ENCODE results near the gene MAGI2. TPM values are rescaled to one million over a fixed set of nuclear protein-coding genes. Genes with fewer than 3 reads are reported as not detected.

Gene MAGI2
- total RNA-seq, 1 experiment from 2014 or later, result 14.3 TPM

DNA sequence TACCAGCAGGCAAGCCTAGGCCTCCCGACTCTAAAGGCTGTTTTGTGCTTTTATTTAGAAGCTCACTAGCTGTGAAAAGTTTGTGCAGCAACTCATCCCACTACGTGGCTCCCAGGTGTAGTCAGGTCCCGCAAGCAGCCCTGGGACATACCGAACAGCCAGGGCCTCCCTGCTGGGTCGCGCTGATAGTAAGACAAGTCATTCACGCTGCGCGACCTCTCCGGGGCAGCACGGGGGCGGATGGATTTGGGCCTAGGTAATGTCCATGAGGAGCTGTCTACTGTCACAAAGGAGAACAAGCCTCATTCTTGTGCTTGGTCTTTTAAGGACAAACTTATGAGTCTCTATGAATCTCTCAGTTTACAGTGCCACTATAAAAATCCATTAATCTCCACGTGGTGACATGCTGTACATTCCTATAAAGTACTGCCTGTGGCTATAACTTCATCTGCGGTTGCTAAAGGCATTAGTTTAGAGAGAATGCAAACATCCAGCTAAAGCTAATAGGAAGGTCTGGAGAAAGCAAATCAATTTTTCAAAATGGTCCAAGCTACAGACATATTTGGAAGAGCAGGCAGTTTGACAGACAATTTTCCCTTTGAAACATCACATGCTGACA is 1108.1 kb downstream of the MAGI2 start:
- WGBS (ENCODE audit: extremely low coverage, insufficient read length, low lambda C conversion rate), result no CpG with 5 or more reads among the region's 14 CpGs
- no peaks in the 10 kb centered on the region for H3K27me3 Mint-ChIP-seq (ENCODE audit: low read depth)

More for the DNA sequence above, 1108.1 kb downstream of the MAGI2 start:
- Histone ChIP-seq H4K91ac (ENCODE audit: insufficient read length, low read depth, low read length) (no peak overlapping the region), H3K79me1 (ENCODE audit: insufficient read depth, low read depth, low read length, poor library complexity, severe bottlenecking) (no peaks in the 10 kb centered on the region), H3K23ac (ENCODE audit: insufficient read length, low read depth, low read length) (no peak overlapping the region), H3T11ph (ENCODE audit: low read length) (no peak overlapping the region), H3K79me2 (ENCODE audit: insufficient read depth, low read length) (no peaks in the 10 kb centered on the region), H3K14ac (ENCODE audit: insufficient read depth, low read length) (no peak overlapping the region), H3K9ac (ENCODE audit: extremely low read depth, insufficient read length, low read length) (no peak overlapping the region), H2AFZ (ENCODE audit: low read length) (no peak overlapping the region), H3K4me2 (ENCODE audit: insufficient read depth, insufficient read length, low read length) (no peak overlapping the region), H3K9me3 (ENCODE audit: control insufficient read depth, low read depth, low read length) (no peaks in the 10 kb centered on the region), H3K27me3 (ENCODE audit: insufficient read depth, low read length) (no peaks in the 10 kb centered on the region), H3K56ac (ENCODE audit: insufficient read length, low read depth, low read length) (no peak overlapping the region), H3K27ac (ENCODE audit: insufficient read length, low read depth, low read length) (no peak overlapping the region), H4K5ac (ENCODE audit: insufficient read length, low read depth, low read length) (no peak overlapping the region), H2BK20ac (ENCODE audit: low read depth, low read length, poor library complexity, severe bottlenecking) (no peak overlapping the region), H3K4ac (ENCODE audit: low read depth, low read length) (no peak overlapping the region), H2BK12ac (ENCODE audit: insufficient read length, low read depth, low read length) (no peak overlapping the region), H2BK5ac (ENCODE audit: insufficient read length, low read length) (no peak overlapping the region), H3K23me2 (ENCODE audit: insufficient read length, low read depth, low read length, poor library complexity, severe bottlenecking) (no peaks in the 10 kb centered on the region), H2BK15ac (ENCODE audit: low read depth, low read length) (no peak overlapping the region), H2AK5ac (ENCODE audit: insufficient read length, low read length) (no peak overlapping the region), H3K4me1 (ENCODE audit: insufficient read depth, low read length) (no peaks in the 10 kb centered on the region), H4K8ac (replicated peaks; ENCODE audit: insufficient read length, low read depth, low read length) (no peak overlapping the region), H2BK120ac (ENCODE audit: low read depth, low read length, poor library complexity, severe bottlenecking) (no peak overlapping the region), H3K18ac (ENCODE audit: insufficient read length, low read depth, low read length) (no peak overlapping the region), H4K20me1 (ENCODE audit: control insufficient read depth, insufficient read depth, insufficient read length) (no peaks in the 10 kb centered on the region)
- Mint-ChIP-seq H3K4me1 (peaks cover 9 to 12% of the 10 kb centered on the region in 2 experiments), H3K27ac (no peak overlapping the region; a peak in 1 of 7 replicates), H3K9me3 (no peaks in the 10 kb centered on the region), H3K4me3 (no peak overlapping the region), H3K36me3 (ENCODE audit: insufficient read depth in 1 of 3, low read depth in 3 of 3) (peaks cover 6 to 13% (median 10%) of the 10 kb centered on the region in 3 experiments; a peak in 6 of 7 replicates)
- no peak for DNase-seq
- TF ChIP-seq, protein P1, sequence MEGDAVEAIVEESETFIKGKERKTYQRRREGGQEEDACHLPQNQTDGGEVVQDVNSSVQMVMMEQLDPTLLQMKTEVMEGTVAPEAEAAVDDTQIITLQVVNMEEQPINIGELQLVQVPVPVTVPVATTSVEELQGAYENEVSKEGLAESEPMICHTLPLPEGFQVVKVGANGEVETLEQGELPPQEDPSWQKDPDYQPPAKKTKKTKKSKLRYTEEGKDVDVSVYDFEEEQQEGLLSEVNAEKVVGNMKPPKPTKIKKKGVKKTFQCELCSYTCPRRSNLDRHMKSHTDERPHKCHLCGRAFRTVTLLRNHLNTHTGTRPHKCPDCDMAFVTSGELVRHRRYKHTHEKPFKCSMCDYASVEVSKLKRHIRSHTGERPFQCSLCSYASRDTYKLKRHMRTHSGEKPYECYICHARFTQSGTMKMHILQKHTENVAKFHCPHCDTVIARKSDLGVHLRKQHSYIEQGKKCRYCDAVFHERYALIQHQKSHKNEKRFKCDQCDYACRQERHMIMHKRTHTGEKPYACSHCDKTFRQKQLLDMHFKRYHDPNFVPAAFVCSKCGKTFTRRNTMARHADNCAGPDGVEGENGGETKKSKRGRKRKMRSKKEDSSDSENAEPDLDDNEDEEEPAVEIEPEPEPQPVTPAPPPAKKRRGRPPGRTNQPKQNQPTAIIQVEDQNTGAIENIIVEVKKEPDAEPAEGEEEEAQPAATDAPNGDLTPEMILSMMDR (conservative IDR thresholded peaks at IDR 0.05), result no peak
